Activated CD4-positive, CD25-positive, alpha-beta regulatory T cell treated with anti-CD3 and anti-CD28 coated beads, Interleukin-2, amount 50 U/mL, for 72 hours (primary cell): ENCODE data around the gene WWTR1.
A peak's percentile ranks its signal among the peaks of the same experiment; 100 is the strongest.

Experiments used
- DNase-seq: peaks from one replicate; pipeline ENCODE4 v3.0.0; 2021

WWTR1 gene

GRCh38 chr3:149527531-149528339, 130.1 kb downstream of the WWTR1 start:
- DNase-seq = no peak

DNA sequence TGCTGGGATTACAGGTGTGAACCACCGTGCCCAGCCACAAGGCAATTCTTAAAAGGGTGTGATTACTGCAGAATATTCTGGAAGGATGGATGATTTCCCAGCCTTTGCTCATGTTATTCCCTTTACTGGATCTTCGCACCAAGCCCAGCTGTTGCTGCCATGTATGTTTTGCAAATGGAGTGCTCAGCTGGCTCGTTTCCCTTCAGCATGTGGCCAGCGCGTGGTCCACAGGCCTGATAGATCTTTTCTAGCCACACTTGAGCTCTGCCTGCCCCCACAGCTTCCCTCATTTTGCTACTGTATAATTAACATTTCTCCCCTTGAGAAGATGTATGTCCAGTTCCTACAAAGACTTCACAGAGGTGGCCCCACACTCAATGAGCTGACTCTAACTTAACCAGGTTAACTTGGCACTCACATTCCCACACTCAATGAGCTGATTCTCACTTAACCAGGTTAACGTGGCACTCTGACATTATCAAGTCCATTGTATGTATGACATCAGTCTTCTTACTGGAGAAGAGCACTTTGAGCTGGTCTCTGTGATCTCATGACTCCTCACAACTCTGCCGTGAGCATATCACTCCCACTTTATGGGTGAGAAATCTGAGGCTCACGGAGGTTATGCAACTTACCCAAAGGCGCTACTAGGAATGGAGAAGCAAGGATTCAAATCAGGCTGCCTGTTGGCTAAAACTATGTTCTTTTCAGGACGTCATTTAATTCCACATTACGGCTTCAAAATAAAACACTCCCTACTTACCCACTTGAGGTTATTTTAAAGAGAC, 134.1 kb downstream of the WWTR1 start:
- DNase-seq = no peak

GRCh38 chr3:149519912-149520311, 137.9 kb downstream of the WWTR1 start:
- DNase-seq = no peak

- DNase-seq = no peak
Observed at GRCh38 chr3:149516920-149517319, 140.9 kb downstream of the WWTR1 start.

GRCh38 chr3:149515249-149515648, 142.6 kb downstream of the WWTR1 start:
- DNase-seq = no peak

- no peak for DNase-seq
Observed at GRCh38 chr3:149514471-149514870, 143.4 kb downstream of the WWTR1 start.

DNA sequence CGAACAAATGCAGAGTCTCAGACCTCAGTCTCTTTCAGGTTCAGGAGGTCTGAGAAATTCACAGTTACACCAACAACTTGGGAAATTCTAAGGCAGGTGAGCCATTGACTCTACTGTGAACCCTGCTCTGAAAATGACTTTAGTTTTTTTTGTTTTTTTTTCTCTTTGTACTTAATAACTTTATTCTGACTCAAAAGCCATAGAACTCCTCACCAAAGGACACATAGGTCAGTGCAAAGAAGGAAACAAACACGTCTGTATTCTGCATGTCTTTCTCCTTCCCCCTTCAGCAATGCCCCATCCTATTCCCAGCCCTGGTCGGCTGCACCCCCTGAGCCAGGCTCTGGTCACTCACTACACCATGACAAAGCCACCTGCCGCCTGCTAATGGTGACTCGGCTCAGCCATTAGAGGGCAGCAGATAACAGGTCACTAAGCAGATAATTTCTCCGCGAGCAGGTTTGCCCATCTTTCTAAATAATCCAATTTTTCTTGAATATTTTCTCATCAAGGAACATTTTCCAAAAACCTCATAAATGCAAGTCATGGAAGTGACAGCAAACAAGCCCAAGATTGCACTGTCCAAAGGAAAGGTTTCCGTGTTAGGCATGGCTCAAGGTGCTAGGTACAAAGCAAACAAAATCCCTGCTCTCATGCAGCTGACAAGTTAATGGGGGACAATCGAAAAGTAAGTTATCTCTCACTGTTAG, 145.6 kb downstream of the WWTR1 start:
- DNase-seq = no peak

DNA sequence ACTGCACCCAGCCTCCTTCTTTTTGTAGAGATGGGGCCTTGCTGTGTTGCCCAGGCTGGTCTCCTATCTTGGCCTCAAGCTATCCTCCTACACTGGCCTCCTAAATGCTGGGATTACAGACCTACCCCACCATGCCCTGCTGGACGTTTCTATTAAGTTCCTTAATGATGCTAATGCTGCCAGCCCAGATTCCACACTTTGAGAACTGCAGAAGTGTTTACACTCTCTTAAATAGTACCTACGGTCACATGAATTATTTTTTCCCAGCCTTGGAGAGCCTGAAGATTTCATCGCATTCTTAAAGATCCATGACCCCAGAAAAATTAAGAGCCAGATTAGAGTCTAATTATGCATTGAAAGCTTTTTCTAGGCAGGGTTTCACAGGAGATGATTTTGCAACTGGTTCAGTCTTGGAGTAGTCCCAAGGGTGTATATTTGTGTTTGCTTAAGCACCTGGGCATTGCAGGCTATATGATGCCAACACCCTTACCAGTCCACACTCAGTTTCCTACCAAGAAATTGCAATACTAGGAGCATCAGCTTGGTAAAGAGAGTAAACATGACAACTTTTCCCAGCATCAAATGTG, 146.7 kb downstream of the WWTR1 start:
- no peak for DNase-seq

- DNase-seq = no peak
Observed at GRCh38 chr3:149510480-149510879, 147.3 kb downstream of the WWTR1 start.

DNA sequence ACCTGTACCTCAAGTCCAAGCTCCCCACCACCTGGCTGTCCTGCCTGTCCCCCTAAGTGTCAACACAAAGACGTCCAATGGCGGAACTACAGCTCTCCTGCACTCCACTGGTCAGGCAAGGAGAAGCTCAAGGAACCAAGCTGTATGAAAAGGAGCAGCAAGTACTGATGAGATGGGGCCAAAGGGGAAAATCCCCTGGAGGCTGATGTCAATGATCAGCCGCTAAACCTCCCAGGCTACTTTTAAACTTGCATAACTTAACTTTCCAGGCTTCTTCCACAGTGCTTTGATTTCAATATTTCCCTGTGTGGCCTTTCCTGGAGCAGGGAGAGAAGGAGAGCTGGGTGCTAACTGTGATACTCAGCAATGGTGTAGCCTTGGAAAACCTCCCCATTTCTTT, 148.3 kb downstream of the WWTR1 start:
- no peak for DNase-seq

DNA sequence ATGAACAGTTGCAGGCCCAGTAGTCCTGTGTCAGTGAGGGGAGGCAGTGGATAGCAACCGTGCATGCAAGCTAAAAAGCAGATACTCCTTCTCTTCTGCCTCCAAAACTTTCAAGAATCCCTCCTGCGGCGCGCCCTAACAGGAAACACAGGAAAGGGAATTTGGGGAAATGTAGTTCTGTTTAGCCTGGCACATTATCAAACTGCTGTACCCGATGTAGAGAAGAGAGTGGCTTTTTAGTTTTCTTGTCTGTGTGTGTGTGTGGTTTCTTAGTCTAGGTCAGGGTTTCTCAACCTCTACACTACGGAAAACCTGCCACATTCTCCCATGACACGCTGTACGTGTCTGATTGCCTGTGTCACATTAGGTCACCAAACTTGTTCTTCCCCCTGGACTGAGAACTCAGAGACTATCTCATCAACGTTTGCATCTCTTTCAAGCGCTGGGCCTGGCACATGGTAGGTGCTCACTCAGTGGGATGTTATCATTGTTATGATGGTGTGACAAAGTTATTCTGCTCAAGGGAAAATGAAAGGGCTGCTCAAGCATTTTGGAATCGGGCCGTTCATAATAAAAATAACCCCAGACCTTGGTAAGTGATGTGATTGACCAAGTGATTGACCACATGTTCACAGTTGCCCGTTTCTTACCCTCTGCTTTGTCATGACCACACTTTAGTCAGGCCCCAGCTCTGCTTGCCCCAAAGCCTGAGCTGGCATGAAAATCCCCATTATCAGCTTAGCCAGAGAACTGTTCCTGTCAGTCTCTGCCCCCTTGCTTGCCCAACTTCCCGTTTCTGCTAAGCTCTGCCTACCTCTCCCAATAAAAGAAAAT, 150.1 kb downstream of the WWTR1 start:
- DNase-seq = no peak

GRCh38 chr3:149506965-149507364, 150.9 kb downstream of the WWTR1 start:
- DNase-seq = no peak

DNA sequence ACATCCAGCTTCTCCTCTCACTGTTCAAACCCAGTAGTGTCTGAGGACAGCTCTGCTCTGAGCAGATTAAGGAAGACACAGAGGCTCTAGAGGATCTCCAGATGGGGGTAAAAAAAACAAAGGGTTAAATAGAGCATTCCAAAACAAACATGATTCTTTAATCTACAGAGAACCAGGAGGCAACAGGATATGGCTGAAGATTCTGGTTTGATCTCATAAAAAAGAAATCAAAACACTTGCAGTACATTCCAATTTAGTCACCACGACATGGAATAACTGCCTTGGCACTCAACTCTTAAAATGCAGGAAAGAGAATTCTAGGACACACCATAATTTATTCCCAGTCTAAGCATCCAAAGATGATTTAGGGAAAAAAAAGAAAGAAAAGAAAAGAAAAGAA, 151.3 kb downstream of the WWTR1 start:
- no peak for DNase-seq

GRCh38 chr3:149502438-149502837, 155.4 kb downstream of the WWTR1 start:
- DNase-seq = no peak

- no peak for DNase-seq
Observed at GRCh38 chr3:149501524-149501923, 156.3 kb downstream of the WWTR1 start.

- DNase-seq = no peak
Observed at GRCh38 chr3:149497966-149498670, 159.7 kb downstream of the WWTR1 start.

GRCh38 chr3:149496891-149497290, 160.9 kb downstream of the WWTR1 start:
- DNase-seq = no peak

- DNase-seq = no peak
Observed at GRCh38 chr3:149495581-149496125, 162.2 kb downstream of the WWTR1 start.

DNA sequence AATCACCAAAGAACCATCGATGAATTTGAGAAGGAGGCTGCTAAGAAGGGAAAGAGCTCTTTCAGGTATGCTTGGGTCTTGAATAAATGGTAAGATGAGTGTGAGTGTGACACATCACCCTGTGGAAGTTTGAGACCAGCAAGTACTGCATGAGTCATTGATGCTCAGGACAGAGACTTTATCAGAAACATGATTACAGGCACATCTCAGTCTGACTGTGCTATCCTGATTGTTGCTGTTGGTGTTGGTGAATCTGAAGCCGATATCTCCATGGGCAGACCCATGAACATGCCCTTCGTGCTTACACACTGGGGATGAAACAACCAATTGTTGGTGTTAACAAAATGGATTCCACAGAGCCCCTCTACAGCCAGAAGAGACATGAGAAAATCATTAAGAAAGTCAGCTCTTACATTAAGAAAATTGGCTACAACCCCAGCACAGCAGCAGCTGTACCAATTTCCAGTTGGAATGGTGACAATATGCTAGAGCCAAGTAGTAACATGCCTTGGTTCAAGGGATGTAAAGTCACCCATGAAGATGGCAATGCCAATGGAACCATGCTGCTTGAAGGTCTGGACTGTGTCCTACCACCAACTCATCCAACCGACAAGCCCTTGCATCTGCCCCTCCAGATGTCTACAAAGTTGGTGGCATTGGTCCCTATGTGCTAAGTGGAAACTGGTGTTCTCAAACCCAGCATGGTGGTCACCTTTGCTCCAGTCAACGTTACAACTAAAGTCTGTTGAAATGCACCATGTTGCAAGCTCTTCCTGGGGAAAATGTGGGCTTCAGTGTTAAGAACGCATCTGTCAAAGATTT, 162.9 kb downstream of the WWTR1 start:
- DNase-seq = no peak

DNA sequence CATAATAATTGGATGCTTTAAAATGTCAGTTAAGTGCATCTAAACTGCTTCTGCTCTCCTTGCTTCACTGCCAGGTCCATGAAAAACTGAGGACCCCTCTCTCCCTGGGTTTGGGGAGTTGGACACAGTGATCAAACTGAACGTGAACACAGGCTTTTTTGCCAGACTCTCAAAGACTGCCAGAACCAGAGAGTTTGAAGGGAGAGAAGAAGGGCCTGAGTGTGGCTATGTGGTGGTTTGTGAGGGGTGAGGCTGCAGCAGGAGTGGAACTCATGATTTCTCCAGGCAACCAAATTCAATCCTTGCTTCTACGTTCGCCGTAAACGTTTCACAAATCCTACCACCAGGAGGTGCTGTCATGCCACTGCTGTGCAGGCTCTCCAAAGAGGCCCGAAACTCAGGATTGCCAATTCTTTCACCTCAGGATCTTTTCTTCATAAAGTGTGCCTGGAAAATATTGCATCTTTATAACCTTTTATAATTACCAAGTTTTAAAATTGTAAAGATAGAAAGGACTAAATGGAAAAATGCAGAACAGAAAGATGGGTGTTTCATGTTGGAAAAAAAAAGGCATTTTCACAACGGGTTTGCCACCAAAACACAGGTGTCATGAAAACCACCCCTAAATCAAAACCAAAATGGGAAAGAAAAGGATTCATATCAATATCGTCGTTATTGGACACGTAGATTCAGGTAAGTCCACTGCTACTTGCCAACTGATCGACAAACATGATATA, 163.6 kb downstream of the WWTR1 start:
- DNase-seq = peak; percentile 39
